ENCODE results near the gene LRRC14B.
"Not testable (repeated sequence)": the region's sequence is repeated elsewhere in the genome, so short reads cannot be mapped to it uniquely, and the experiment has no call there.

LRRC14B gene

DNA sequence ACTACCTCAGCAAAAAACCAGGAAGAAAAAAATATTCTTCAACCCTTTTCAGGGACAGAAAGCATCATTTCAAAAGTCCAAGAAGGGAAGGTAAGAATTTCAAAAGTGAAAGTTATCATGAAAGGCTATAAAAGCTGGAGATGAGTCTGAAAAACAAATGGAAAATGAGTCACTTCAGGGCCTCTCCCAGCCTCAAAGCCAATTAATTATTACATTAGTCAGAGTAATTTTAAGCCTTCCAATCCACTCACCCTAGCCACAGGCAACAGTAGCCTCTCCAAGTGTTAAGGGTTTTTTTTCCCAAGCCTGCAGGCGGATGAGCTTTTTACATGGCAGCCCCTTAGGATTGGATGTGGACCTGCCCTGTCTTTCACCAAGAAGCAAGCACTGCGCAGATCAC, 24.0 kb downstream of the LRRC14B start:
- DNase-seq: not testable (repeated sequence)

DNA sequence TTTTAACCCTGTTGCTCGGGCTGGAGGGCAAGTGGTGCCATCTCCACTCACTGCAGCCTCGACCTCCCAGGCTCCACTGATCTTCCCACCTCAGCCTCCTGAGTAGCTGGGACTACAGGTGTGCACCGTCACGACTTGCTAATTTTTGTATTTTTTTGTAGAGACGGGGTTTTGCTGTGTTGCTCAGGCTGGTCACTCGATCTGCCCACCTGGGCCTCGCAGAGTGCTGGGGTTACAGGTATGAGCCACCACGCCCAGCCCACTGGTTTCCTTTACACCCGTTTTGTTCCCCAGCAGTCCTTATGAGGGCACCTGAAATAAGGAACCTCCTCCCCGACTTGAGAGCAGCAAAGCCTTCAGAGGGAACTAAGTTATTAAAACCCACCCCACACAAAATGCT, 24.8 kb downstream of the LRRC14B start:
- not testable (repeated sequence) for DNase-seq

GRCh38 chr5:217494-218456, 26.5 kb downstream of the LRRC14B start, which contains the start of the genes CCDC127 and SDHA:
Gene CCDC127, minus strand, starts transcription at chr5:218153. Its CDS starts 1,304 bp downstream, at chr5:216849.
Gene SDHA, plus strand, starts transcription at chr5:218320. Its CDS starts 36 bp downstream, at chr5:218356.
- peak; percentile 97 to 98 for DNase-seq

DNA sequence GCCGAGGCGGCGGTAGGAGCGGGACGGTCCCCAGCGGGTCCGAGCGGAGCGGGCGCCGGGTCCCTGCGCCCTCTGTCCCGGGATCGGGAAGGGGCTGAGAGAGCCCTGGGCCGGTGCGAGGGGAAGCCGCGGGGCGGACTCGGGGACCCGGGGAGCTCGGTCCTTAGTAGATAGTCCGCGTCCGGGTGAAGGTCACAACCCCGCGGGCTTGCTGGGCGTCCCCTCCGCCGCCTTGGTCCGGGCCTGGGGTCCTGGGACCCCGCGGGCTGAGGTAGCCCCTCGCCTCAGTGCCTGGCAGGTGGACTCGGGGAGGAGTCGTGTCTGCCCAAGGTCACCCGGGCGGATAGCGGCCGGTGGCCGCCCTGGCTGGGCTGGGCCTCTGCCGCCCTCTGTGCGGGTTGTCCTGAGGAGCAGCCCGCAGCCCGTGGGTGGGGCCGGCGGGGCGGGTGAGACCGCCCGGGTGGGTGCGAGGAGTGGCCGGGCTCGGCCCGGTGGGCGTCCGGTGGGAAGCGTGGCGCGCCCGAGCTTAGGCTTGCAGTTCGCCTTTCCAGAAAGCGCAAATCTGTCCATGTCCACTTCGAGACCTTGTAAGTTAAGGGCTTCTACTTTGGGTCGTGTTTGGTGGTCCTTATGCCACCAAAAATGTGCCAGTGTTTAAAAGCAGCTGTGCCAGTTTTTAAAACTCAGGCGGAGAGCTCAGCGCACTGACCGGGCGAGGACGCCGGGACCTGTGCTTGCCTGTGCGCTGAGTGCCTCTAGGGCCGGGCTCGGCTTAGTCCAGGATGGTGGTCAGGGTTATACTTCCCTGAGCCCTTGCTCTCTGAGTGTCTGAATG, 27.4 kb downstream of the LRRC14B start:
- peak in 1 of 2 donors; percentile 17 for DNase-seq

DNA sequence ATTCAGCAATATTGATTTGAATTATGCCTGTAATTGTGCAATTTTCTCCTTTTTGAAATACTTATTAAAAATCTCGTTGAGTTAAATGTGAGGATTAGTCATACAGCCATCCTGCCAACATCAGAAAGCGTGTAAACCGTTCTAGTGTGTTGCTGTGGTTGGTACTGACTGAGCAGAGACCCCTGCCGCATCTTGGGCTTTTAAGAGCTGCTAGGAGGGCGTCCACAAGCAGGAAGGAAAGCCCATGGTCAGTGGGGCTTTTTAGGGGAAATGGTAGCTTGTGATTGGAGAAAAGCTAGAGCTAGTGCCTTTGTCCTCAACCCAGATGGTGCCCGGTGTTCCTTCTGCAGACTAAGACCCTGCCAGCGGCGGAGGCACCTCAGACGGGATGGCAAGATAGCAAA, 28.2 kb downstream of the LRRC14B start:
- DNase-seq: peak; percentile 13 to 20

GRCh38 chr5:219991-220390, 28.7 kb downstream of the LRRC14B start:
- no peak for DNase-seq

DNA sequence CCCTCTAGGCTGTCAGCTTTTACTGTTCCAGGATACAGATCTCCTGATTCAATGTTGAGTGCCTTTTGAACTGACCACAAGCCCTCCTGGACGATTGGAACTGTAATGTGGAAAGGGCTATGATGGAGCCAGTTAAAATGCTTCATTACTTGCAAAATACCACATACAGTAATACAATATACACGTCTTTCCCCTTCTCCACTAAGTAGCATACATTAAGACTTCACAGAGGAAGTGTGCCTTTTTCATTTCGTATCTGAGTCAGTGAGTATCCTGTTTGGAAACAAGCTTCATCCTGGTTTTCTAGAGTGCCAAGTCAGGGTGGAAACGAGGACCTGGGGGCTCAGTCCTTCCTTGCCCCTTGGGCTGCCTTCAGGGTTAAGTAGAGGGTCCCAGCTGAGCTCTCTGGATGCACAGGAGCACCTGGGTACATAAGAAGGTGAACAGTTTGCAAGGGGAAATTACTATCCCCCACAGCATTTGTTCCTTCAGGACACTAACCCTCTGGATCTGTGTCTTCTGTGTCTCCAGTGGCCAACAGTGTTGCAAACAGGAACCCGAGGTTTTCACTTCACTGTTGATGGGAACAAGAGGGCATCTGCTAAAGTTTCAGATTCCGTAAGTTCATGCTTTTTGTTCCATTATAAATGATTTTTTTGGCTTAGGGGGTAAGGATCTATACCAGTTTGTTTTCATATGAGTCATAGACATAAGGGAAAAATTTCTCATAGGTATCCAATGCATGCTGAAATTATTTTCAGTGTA, 31.8 kb downstream of the LRRC14B start:
- not testable (repeated sequence) for DNase-seq

DNA sequence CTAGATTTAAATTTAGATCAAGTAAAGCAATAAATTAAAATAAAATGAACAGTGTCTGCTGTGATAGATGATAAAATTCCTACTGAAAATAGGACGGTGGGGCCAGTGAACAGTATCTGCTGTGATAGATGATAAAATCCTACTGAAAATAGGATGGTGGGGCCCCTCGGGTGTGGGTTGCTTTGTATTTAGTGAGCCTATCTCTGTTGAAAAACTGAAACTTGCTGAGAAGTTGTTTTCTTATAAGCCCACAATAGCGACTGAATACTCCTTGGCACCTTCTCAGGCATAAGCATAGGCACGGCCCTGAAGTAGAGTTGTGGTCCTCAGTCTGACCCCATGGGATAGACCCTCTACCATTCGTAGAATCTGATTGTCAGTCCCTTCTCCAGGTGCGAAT, 32.5 kb downstream of the LRRC14B start:
- no peak for DNase-seq

GRCh38 chr5:225334-225733, 34.0 kb downstream of the LRRC14B start:
- DNase-seq: no peak

GRCh38 chr5:227375-227774, 36.1 kb downstream of the LRRC14B start:
- not testable (repeated sequence) for DNase-seq

DNA sequence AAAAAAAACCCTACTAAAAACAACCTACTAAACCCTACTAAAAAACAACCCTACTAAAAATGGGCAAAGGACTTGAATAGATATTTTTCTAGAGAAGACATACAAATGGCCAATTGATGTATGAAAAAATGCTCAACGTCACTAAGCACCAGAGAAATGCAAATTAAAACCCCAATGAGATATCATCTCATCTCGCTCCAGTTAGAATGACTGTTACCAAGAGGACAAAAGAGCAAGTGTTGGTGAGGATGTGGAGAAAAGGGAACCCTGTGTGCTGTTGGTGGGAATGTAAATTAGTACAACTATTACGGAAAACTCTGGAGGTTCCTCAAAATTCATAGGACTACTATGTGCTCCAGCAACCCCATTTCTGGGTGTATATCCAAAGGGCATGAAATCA, 37.6 kb downstream of the LRRC14B start:
- DNase-seq: no peak

GRCh38 chr5:230711-231110, 39.4 kb downstream of the LRRC14B start:
- no peak for DNase-seq

DNA sequence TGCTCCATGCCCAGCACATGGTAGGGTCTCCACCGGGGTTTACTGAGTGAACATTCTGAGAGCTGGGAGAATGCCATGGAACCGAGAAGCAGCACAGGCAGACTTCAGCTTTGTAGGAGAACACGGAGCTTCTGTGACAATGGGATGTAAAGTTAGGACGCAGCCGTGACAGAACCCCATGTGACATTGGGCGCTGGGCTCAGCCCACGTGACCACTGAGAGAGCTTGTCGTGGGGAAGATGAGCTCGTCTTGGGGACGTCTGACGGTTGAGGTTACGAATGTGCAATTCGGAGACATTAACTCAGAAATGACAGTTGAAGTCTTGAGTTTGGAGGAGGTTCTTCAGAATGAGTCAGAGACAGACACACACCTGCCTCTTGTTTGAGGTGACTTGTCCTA, 40.4 kb downstream of the LRRC14B start:
- no peak for DNase-seq

DNA sequence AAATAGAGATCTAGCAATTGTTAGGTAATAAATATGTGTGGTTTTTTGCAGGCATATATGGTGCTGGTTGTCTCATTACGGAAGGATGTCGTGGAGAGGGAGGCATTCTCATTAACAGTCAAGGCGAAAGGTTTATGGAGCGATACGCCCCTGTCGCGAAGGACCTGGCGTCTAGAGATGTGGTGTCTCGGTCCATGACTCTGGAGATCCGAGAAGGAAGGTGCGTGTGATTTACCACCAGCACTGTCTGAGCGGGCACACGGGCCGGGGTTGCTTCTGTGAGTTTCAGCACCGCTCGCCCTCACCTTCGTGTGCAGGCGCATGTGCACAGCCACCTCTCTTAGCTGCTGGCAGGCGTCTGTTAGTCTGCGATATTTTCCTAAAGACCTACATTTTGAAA, 42.1 kb downstream of the LRRC14B start:
- DNase-seq: not testable (repeated sequence)

GRCh38 chr5:234450-234849, 43.2 kb downstream of the LRRC14B start:
- DNase-seq: no peak

DNA sequence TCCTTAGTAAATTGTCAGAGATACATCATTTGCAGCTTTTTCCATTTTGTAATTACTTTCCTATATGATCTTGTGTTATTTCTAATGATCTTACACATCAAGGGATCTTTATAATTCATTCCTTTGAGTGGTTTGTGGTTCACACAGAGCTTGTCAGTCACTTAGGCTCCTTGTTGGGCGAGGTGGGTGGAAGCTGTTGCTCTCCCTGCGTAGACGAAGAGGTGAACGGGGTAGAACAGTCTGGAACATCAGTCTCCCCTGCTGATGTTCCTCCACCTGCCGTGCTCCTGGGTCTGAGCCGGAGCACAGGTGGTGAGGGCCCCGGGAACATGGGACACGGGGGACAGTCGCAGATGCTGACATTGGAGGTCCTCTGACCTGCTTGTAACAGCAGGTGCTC, 44.2 kb downstream of the LRRC14B start:
- not testable (repeated sequence) for DNase-seq

GRCh38 chr5:237931-238330, 46.6 kb downstream of the LRRC14B start:
- DNase-seq: not testable (repeated sequence)

DNA sequence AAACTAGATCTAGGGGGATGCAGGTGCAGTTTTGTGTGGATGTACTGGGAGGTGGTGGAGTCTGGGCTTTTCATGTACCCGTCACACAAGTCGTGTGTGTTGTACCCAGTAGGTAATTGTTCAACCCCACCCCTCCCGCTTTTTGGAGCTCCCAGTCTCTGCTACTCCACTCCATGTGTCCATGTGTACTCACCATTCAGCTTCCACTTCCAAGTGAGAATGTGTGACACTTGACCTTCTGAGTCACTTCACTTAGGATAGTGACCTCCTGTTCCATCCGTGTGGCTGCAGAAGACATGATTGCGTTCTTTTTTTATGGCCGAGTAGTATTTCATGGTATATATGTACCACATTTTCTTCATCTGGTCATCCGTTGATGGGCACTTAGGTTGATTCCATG, 49.3 kb downstream of the LRRC14B start:
- DNase-seq: not testable (repeated sequence)

DNA sequence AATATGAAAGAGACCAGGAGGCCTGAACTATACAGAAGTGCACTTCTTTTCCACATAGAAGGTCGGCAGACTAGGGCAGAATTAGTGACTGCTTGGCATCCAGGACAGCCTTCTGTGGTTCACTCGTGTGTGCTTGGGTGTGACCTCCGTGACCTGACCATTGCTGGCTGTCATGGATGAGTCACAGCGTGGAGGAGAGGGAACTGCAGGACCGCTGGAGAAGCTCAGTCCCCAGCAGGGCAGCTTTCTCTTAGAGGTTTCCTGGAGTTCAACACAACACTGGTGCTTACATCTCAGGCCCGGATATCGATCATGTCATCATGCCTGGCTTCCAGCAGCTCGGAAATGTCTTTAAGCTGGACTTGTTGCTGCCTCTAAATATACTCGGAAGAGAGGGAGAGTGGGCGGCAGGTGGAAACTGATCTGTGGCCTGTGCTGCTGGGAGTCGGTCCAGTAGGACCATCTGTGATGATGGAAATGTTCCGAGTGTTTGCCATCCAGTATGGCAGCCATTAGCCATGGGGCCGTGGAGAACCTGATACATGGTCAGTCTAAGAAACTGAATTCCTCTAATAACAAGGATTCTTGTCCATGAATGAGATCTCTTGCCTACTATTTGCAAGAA, 49.9 kb downstream of the LRRC14B start:
- not testable (repeated sequence) for DNase-seq

DNA sequence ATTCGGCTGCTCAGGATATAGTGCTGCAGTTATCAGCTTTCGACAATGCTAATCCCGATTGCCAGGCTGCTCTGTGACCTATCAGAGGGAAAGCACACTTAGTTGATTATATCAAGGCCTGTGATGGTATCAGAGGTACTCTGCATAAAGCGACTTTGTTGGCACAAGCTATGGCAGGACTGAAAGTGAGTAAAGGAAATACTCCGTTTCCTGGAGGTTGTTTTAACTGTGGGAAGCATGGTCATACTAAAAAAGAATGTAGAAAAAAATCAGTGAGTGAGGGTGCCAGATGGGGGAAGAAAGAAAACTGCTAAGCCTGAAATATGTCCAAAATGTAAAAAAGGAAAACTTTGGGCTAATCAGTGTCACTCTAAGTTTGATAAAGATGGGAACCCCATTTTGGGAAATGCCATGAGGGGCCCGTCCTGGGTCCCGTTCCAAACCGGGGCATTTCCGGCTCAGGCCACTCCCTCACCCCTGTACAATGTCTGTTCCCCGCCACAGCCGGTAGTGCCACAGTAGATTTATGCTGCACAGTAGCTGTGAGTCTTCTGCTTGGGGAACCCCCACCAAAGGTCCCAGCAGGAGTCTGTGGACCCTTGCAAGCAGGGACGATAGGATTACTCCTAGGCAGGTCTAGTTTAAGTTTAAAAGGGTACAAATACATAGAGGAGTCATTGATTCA, 52.5 kb downstream of the LRRC14B start:
- DNase-seq: not testable (repeated sequence)

DNA sequence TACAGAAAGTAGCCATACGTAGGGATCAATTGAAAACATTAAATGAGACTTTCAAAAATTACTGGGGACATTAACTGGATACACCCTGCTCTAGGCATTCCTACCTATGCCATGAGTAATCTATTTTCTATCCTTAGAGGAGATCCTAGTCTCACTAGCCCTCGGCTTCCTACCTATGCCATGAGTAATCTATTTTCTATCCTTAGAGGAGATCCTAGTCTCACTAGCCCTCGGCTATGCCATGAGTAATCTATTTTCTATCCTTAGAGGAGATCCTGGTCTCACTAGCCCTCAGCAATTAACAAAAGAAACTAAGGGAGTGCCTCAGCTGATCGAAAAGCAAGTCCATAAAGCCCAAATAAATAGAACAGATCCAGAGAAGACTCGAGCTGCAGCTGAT, 54.4 kb downstream of the LRRC14B start:
- DNase-seq: not testable (repeated sequence)

Data from activated CD4-positive, alpha-beta T cell treated with anti-CD3 and anti-CD28 coated beads for 4 hours (primary cell).